NCI-H748 treated with DMSO at 0.1 percent for 48 hours (cell line): Measurements from ENCODE around the gene RAD51B.

Experiments used
- DNase-seq: peaks from one replicate; lab custom pipeline; 2025; lab: John Stamatoyannopoulos, UW

Gene RAD51B

GRCh38 chr14:68598089-68598488 is 778.5 kb downstream of the RAD51B start:
- no peak for DNase-seq

DNA sequence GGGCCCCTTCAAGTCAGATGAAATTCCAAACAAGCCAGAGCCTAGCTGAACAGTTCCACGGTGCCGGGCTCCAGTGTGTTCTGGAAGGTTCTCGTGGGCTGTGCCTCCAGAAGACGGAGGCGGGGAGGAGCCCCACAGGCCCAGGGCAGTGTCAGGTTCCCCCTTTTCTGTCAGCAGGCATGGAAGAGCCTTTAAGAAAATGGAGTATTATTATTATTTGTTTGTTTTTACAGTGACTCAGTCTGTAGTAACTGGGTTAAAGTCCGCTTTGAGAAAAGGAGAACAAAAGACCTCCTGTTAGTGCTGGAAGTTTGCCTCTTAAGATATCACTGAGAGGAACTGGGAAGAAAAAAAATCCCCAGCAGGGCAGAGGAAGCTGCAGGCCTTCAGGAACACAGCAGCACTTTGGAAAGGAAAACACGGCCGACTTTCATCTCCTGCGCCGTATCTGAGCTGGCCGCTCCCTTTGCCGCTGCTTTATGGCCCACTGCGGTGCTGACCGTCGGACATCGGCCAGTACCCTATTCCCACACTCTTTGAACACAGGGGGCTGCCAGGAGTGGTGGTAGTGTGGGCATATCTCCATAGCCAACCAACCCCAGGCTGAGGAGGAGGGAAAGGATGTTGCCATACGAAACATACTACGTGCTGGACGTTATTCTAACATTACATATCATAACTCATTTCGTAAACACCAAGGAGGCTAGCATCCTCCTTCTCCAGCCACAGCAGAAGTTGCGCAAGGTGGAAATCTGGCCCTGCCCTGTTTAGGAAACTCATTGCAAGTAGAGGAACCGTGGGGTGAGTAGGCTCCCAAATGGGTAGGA is 779.3 kb downstream of the RAD51B start:
- no peak for DNase-seq

GRCh38 chr14:68599896-68600610 is 780.5 kb downstream of the RAD51B start:
- DNase-seq, result no peak

GRCh38 chr14:68602507-68602906 is 782.9 kb downstream of the RAD51B start:
- no peak for DNase-seq

DNA sequence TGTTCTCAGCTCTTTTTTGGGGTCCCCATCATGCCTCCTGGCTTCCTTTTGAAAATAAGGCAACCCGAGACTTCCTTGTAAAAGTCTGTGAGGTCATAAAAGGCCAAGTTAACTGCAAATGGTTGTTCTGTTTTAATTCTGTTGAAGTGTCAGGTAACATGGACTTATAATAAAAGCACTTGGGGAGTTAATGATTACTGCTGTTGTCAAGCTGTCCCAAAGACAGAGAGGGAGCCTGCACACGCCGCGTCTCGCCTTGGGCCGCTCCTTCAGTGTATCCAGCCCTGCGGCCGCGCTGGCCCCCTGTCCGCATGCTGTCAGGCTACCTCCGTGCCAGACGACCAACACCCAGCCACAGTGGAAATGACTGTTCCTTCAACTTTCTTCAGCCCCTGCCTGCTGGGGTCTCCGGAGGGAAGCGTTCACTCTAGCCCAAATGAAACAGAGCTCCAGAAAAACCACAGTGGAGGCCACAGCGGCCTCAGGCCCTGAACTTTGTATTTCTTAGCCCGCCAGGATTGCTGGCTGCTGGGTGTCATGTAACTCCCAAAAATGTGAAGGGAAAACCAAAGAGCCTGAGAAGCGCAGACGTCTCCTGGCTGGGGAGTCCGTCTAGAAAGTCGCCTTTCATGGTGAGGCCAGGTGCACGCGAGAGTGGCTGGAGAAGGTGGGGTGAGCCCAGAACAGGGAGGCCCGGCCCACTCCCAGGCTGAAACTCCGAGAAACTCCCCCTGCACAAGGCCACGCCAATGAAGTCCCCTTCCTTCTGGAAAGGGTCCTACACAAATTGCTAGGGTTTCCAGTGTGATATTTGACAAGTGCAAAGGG is 784.2 kb downstream of the RAD51B start:
- no peak for DNase-seq

GRCh38 chr14:68604361-68604730 is 784.8 kb downstream of the RAD51B start:
- DNase-seq, result no peak

GRCh38 chr14:68604822-68605221 is 785.2 kb downstream of the RAD51B start:
- no peak for DNase-seq

GRCh38 chr14:68606176-68606575 is 786.6 kb downstream of the RAD51B start:
- no peak for DNase-seq

DNA sequence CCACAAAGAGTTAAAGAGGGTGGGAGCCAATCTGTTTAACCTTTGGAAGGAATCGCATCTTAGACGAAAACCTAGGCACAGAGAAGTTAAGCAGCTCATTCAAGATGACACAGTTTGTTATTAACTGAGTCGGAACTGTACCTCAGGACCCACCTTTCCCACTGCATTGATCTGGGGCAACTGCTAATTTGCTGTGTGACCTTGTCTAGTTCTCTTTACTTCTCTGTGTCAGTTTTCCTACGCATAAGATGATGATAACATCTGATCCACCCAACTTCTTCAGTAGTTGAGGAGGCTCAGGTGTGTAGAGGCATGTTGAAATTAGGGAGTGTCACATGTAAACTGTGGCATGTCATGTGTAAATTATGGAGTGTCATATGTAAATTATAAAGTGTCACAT is 787.1 kb downstream of the RAD51B start:
- DNase-seq, result no peak

DNA sequence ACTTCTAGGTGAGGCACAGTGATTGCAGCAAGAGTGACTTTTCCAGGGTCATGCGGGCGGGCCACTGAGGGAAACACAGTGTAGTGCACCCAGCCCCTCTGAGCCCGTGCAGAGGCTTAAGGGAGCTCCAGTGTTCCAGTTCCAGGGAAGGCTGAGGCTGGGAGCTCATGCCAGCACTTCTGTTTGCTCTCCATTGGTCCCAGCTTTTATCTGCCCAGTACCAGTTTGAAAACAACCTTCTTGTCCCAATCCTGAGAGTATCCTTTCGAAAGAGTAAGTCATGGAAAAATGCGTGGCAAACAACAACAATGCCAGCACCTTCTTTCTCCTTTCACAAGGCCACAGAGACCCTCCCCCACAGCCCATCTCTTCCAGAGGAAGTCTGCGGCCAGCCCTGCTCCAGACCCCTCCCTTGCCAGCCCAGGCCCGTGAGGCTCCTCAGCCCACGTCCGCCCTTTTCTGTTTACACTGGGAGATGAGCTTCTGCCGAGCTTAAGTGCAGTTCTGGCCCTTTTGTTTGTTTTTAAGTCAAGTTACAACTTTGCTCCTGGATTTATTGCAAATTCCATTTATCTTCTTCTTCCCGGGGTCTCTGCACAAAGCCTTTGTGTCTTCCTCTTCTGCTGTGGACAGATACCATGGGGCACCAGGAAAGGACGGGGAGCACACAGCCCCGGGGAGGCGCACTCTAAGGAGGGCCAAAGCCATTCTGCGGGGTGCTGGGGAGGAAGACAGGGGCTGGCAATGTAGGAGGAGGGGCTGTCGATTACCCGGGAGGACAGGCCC is 787.7 kb downstream of the RAD51B start:
- DNase-seq, result no peak

DNA sequence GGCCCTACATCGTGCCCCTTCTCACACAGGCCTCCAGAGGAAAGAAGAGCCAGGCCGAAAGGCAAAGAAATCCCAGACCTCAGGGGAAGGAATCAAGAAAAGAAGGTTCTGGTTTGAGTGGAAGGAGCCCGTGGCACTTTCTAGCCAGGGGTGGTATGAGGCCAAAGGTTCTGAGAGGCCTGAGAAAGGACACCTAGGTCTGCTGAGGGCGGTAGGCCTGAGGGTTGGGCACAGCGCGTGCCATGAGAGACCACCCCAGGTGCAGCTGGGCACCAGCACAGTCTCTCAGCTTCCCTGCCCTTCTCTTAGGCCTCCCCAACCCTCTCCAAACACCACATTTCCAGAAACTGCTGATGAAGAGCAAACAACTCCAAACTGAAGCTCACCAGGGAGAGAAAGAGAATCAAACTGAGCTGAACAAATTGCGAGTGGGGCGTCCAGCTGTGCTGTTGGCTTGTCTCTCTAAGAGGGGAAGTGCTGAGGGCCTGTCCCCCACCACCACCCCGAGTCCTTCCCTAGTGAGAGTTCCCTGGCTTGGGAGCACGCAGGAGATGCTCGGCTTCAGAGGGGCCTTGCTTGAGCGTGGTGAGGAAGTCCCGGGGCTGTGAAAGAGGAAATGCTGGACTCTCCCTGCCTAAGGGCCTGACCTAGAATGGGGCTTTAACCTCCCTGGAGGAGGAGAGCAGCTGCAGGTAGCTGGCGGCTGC is 788.4 kb downstream of the RAD51B start:
- DNase-seq, result no peak

GRCh38 chr14:68608574-68608962 is 789.0 kb downstream of the RAD51B start:
- no peak for DNase-seq

DNA sequence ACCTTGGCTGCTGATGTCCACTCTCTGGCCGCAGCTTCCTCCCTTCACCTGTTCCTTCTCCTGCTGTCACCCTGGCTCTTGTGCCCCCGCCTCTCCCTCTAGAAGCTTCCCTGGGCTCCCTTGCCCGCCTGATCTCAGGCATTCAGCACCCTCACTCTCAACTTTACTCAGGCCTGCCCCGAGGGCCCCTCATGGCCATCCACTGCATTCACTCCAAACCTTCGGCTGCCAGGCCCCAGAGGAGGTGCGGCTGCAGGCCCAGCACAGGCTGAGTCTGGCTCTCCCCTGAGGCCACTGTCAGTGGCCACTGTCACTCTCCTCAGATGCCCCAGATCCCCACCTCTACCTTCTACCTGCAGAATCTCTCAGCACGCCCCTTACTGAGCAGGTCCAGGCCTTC is 789.4 kb downstream of the RAD51B start:
- DNase-seq, result no peak

DNA sequence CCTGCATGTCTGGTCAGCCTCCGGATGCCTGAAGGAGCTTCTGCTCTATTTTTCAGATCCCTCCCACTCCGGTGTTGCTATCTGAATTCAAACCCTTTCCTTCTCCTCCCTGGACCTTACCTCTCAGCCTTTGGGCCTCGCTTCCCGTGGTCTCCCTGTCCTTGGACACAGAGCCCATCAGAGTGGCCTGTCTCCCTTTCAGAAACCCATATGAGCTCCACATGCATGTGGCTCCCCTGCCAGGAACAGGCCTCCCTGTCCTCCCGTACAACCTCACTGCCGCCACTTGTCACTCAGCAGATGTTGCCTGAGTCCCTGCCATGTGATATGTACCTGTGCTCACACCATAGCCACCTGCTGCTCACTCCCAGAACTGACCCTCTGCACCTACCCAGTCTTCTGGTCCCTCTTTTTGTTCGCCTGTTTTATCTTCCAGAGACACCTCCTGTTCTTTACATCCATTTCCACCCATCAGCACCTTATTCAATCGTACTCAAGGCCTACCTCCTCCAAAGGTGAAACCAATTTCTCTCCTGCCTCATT is 790.7 kb downstream of the RAD51B start:
- no peak for DNase-seq

GRCh38 chr14:68611599-68611998 is 792.0 kb downstream of the RAD51B start:
- DNase-seq, result no peak

GRCh38 chr14:68612049-68612448 is 792.5 kb downstream of the RAD51B start:
- no peak for DNase-seq

DNA sequence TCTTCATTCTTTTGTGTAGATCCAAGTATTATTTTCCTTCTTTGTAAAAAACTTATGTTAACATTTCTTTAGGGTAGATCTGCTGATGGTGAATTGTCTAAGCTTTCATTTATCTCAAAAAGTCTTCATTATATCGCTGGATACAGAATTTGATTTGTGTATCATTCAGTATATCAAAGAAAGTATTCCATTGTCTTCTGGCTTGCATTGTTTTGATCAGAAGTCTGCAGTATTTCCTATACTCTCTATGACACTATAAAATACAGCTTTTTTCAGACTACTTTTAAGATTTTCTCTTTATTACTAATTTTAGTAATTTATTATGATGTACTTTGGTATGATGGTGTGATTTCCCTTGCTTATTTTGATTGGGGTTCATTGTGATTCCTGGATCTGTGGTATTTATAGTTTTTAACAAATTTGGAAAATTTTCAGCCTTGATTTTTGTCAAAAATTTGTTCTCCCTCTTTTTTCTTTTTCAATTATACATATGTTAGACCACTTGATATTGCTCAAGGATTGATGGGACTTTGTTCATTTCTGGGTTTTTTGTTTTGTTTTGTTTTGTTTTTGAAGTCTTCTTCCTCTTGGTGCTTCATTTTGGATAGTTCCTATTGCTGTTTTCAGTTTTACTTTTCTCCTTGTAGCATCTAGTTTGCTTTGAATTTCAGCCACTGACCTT is 796.8 kb downstream of the RAD51B start:
- no peak for DNase-seq

- DNase-seq, result no peak
Measured at GRCh38 chr14:68619790-68620574, 800.4 kb downstream of the RAD51B start.
